ENCODE measurements around the gene RHCG. TPM values are rescaled to one million over a fixed set of nuclear protein-coding genes. Genes with fewer than 3 reads are reported as not detected.

The RHCG gene
- total RNA-seq, 2 experiments from 2014 or later, result not detected

- ATAC-seq (ENCODE audit: low read depth) (no peak), DNase-seq (no peak)
- Mint-ChIP-seq H3K9me3 (no peaks in the 10 kb centered on the region), H3K4me3 (no peak overlapping the region), H3K27ac (no peak overlapping the region), H3K4me1 (no peaks in the 10 kb centered on the region), H3K27me3 (peaks cover 29% of the 10 kb centered on the region), H3K36me3 (no peaks in the 10 kb centered on the region)
- POLR2A ChIA-PET, result no interaction called here
Measured at GRCh38 chr15:89515477-89515876, 19.1 kb upstream of the RHCG start.

- Mint-ChIP-seq H3K27ac (no peak overlapping the region), H3K9me3 (no peaks in the 10 kb centered on the region), H3K4me1 (no peaks in the 10 kb centered on the region), H3K27me3 (peaks cover 31% of the 10 kb centered on the region), H3K36me3 (no peaks in the 10 kb centered on the region), H3K4me3 (no peak overlapping the region)
- POLR2A ChIA-PET, result no interaction called here
- DNase-seq (no peak), ATAC-seq (ENCODE audit: low read depth) (no peak)
Measured at GRCh38 chr15:89514596-89515406, 18.4 kb upstream of the RHCG start.

GRCh38 chr15:89514186-89514585 lies 17.8 kb upstream of the RHCG start:
- no peak for DNase-seq
- no peak overlapping the region for H3K4me3 Mint-ChIP-seq
- ATAC-seq (ENCODE audit: low read depth), result no peak
- H3K4me1 Mint-ChIP-seq, result no peaks in the 10 kb centered on the region
- peaks cover 28% of the 10 kb centered on the region for H3K27me3 Mint-ChIP-seq
- no peaks in the 10 kb centered on the region for H3K36me3 Mint-ChIP-seq
- no peak overlapping the region for H3K27ac Mint-ChIP-seq
- H3K9me3 Mint-ChIP-seq, result no peaks in the 10 kb centered on the region
- POLR2A ChIA-PET, result no interaction called here

GRCh38 chr15:89513284-89513683 lies 16.9 kb upstream of the RHCG start:
- ATAC-seq (ENCODE audit: low read depth) (no peak), DNase-seq (no peak)
- H3K4me3 Mint-ChIP-seq, result no peak overlapping the region
- H3K9me3 Mint-ChIP-seq, result no peaks in the 10 kb centered on the region
- POLR2A ChIA-PET, result no interaction called here
- no peak overlapping the region for H3K27ac Mint-ChIP-seq
- peaks cover 26% of the 10 kb centered on the region for H3K27me3 Mint-ChIP-seq
- no peaks in the 10 kb centered on the region for H3K4me1 Mint-ChIP-seq
- H3K36me3 Mint-ChIP-seq, result no peaks in the 10 kb centered on the region

GRCh38 chr15:89512631-89513030 lies 16.2 kb upstream of the RHCG start:
- DNase-seq (no peak), ATAC-seq (ENCODE audit: low read depth) (no peak)
- Mint-ChIP-seq H3K4me3 (no peak overlapping the region), H3K36me3 (no peaks in the 10 kb centered on the region), H3K27me3 (peaks cover 26% of the 10 kb centered on the region), H3K4me1 (no peaks in the 10 kb centered on the region), H3K27ac (no peak overlapping the region), H3K9me3 (no peaks in the 10 kb centered on the region)
- POLR2A ChIA-PET, result no interaction called here

- H3K36me3 Mint-ChIP-seq, result no peaks in the 10 kb centered on the region
- H3K9me3 Mint-ChIP-seq, result no peaks in the 10 kb centered on the region
- no peak for DNase-seq
- ATAC-seq (ENCODE audit: low read depth), result no peak
- peaks cover 14% of the 10 kb centered on the region for H3K27me3 Mint-ChIP-seq
- no peak overlapping the region for H3K27ac Mint-ChIP-seq
- POLR2A ChIA-PET, result no interaction called here
- no peaks in the 10 kb centered on the region for H3K4me1 Mint-ChIP-seq
- H3K4me3 Mint-ChIP-seq, result no peak overlapping the region
Measured at GRCh38 chr15:89506026-89506686, 9.8 kb upstream of the RHCG start.

GRCh38 chr15:89504166-89504565 lies 7.8 kb upstream of the RHCG start:
- DNase-seq (no peak), ATAC-seq (ENCODE audit: low read depth) (no peak)
- Mint-ChIP-seq H3K36me3 (no peaks in the 10 kb centered on the region), H3K27me3 (peaks cover 15% of the 10 kb centered on the region), H3K9me3 (no peaks in the 10 kb centered on the region), H3K4me3 (no peak overlapping the region), H3K27ac (no peak overlapping the region), H3K4me1 (peaks cover 3% of the 10 kb centered on the region)
- POLR2A ChIA-PET, result no interaction called here

- Mint-ChIP-seq H3K4me3 (no peak overlapping the region), H3K27me3 (peaks cover 27% of the 10 kb centered on the region), H3K27ac (no peak overlapping the region), H3K36me3 (no peaks in the 10 kb centered on the region), H3K4me1 (peaks cover 3% of the 10 kb centered on the region), H3K9me3 (no peaks in the 10 kb centered on the region)
- no peak for DNase-seq
- ATAC-seq (ENCODE audit: low read depth), result no peak
- POLR2A ChIA-PET, result interaction anchor here (0.6 kb wide), 1 partner anchor 421 kb away, joined by 7 read pairs; no protein-coding TSS in a partner anchor
Measured at GRCh38 chr15:89502867-89503595, 6.6 kb upstream of the RHCG start.

- Mint-ChIP-seq H3K4me3 (no peak overlapping the region), H3K36me3 (no peaks in the 10 kb centered on the region), H3K9me3 (no peaks in the 10 kb centered on the region), H3K27me3 (peaks cover 41% of the 10 kb centered on the region), H3K27ac (no peak overlapping the region), H3K4me1 (peaks cover 3% of the 10 kb centered on the region)
- POLR2A ChIA-PET, result no interaction called here
- DNase-seq (no peak), ATAC-seq (ENCODE audit: low read depth) (no peak)
Measured at GRCh38 chr15:89501646-89502045, 5.3 kb upstream of the RHCG start.

- no peaks in the 10 kb centered on the region for H3K36me3 Mint-ChIP-seq
- peaks cover 3% of the 10 kb centered on the region for H3K4me1 Mint-ChIP-seq
- H3K9me3 Mint-ChIP-seq, result no peaks in the 10 kb centered on the region
- no peak overlapping the region for H3K4me3 Mint-ChIP-seq
- H3K27me3 Mint-ChIP-seq, result peaks cover 49% of the 10 kb centered on the region
- POLR2A ChIA-PET, result no interaction called here
- DNase-seq (no peak), ATAC-seq (ENCODE audit: low read depth) (peak; percentile 33)
- no peak overlapping the region for H3K27ac Mint-ChIP-seq
Measured at GRCh38 chr15:89500397-89501270, 4.3 kb upstream of the RHCG start.

GRCh38 chr15:89499156-89499555 lies 2.8 kb upstream of the RHCG start:
- POLR2A ChIA-PET, result no interaction called here
- Mint-ChIP-seq H3K27me3 (peaks cover 54% of the 10 kb centered on the region), H3K36me3 (no peaks in the 10 kb centered on the region), H3K27ac (no peak overlapping the region), H3K4me3 (no peak overlapping the region), H3K9me3 (no peaks in the 10 kb centered on the region), H3K4me1 (peaks cover 9% of the 10 kb centered on the region)
- ATAC-seq (ENCODE audit: low read depth), result no peak
- DNase-seq, result no peak

- no peak for ATAC-seq (ENCODE audit: low read depth)
- peaks cover 59% of the 10 kb centered on the region for H3K27me3 Mint-ChIP-seq
- POLR2A ChIA-PET, result no interaction called here
- H3K27ac Mint-ChIP-seq, result no peak overlapping the region
- no peak overlapping the region for H3K4me3 Mint-ChIP-seq
- no peaks in the 10 kb centered on the region for H3K36me3 Mint-ChIP-seq
- no peaks in the 10 kb centered on the region for H3K9me3 Mint-ChIP-seq
- no peak for DNase-seq
- H3K4me1 Mint-ChIP-seq, result peaks cover 9% of the 10 kb centered on the region
Measured at GRCh38 chr15:89498574-89498906, 2.2 kb upstream of the RHCG start.

GRCh38 chr15:89497231-89497630 lies 848 bp upstream of the RHCG start:
- H3K27me3 Mint-ChIP-seq, result peaks cover 62% of the 10 kb centered on the region
- H3K9me3 Mint-ChIP-seq, result no peaks in the 10 kb centered on the region
- DNase-seq, result no peak
- H3K27ac Mint-ChIP-seq, result no peak overlapping the region
- H3K4me1 Mint-ChIP-seq, result peaks cover 9% of the 10 kb centered on the region
- no peaks in the 10 kb centered on the region for H3K36me3 Mint-ChIP-seq
- POLR2A ChIA-PET, result no interaction called here
- no peak for ATAC-seq (ENCODE audit: low read depth)
- no peak overlapping the region for H3K4me3 Mint-ChIP-seq

Measured in activated naive CD8-positive, alpha-beta T cell treated with anti-CD3 and anti-CD28 coated beads, Interleukin-2, amount 10 ng/mL, durations not matched to agents 7 days and 5 days (primary cell).